GM21786 (cell line): ENCODE data around the gene ESAM.
A peak's percentile ranks its signal among the peaks of the same experiment; 100 is the strongest.

Experiments used
- ATAC-seq: cut with Tn5 transposase; IDR thresholded peaks from one replicate; pipeline ENCODE4 v1.9.1; 2021; ENCODE audit not compliant: unreplicated experiment

The ESAM gene

DNA sequence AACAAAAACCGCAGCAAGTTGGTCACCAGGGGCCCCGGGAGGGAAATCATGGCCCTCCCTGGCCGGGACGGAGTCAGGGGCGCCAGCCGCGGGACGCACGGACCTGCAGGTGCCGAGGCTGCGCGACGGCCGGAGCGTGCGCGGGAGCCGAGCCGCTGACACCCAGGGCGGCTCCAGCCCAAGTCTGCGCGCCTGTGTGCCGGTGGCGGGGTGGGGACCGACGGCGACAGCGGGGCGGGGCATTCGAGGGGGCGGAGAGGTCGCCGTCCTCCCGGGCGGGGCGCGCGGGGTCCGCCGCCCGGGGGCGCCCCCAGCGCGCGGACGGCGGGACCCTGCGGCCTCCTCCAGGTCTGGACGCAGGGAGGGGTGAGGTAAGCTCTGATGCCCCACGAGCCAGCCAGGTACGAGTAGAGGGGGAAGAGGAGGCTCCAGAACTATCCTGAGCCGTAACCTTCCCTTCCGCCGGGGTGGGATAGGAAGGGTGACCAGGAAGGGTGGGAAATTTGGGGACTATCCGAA, at the start of gene ESAM:
ESAM (minus strand) TSS at position 186 of the 519 bp plus-strand sequence; CDS start at position 50, 136 bp downstream.
- peak; percentile 50 for ATAC-seq

GRCh38 chr11:124811399-124812125, 49.5 kb upstream of the ESAM start:
- ATAC-seq = no peak

DNA sequence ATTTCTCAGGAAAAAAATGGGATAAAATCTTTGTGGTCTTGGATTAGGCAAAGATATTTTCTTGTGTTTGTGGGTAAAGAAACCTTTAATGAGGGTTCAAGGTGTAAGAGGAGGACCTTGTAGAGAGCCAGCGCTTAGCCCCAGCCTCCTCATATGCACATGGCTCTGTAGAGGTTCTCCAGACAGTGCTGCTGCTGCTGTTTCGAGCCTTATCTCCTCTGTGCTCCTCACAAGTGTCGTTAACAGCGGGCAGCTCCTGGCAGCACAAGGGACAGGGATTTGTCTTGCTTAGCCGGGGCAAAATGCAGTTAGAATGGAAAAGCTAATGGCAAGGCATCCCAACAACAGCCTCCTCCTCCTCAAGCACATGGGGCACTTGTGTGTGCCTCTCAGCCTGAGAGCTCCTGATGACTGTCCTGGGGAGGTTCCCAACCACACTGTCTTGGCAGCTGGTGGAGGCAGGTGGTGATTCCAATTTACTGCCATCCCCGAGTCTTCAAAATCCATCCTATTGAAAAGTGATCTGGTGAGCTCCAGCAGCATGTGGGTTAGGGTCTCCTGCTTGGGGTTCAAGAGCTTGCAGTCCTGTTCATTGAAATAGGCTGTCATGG, 45.7 kb upstream of the ESAM start:
- ATAC-seq = no peak

- no peak for ATAC-seq
Observed at GRCh38 chr11:124807201-124807600, 45.1 kb upstream of the ESAM start.

DNA sequence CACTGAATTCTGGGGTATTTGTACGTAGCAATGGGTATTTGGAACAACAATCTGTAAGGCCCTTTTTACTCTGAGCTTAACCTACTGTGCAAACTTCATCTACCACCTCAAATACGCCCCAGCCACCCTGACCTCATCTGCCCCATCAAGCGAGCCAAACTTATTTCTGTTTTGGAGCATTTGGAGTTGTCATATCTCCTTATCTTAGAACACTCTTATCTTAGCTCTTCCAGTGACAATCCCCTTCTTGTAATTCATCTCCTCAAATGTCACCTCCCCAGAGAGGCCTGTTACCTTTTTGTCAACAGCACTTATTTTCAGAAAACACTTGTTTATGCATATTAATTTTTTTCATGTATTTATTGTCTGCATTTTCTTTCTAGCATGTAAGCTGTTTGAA, 42.8 kb upstream of the ESAM start:
- no peak for ATAC-seq

DNA sequence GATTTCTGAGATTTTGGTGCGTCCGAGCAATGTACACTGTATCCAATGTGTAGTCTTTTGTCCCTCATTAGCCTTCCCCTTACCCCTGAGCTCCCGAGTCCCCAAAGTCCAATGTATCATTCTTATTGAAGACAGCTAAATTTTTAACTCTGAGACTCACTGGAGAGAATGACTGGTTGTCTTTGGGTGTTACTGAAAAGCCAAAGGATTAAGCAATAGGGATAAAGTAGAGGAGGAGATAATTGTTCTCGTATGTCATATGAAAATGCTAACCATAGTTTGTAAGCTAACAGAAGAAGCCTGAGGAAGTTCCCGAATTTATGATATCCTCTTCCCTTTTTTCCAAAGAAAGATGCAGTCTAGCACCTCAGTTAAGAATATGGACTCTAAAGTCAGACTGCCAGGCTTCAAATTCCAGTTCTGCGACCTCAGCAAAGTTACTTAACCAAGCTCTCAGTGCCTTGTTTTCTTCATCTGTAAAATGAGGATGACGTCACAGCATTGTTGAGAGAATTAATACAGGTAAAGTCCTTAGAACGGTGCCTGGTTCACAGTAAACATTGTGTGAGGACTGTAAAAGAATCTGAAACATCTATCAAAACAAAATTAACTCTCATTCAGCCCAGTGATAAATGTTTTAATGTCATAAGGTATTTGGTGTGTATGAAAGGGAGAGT, 39.7 kb upstream of the ESAM start:
- ATAC-seq = no peak

DNA sequence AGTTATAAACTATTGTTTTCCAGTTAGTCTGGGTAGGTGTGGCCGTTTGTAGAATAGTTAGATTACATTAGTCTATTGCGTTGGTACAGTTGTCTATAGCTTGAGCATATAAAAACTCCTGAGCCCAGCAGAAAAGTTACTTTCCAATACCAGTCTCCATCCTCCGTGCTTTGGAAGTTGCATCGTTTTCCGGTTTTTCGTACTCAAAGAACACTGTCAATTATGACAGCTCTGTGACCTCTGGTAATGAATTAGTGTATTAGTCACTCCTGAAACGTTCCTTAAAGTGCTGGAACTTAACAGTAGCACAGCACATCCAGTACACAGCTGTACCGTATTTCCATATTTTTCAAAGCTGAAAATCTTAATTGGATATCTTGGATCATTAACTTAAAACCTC, 38.9 kb upstream of the ESAM start:
- ATAC-seq = no peak

GRCh38 chr11:124800226-124800929, 38.3 kb upstream of the ESAM start, which contains the start of gene MSANTD2:
TSS of gene MSANTD2 (minus strand) at chr11:124800406. CDS start at chr11:124800380, 26 bp downstream.
- ATAC-seq = peak; percentile 89

DNA sequence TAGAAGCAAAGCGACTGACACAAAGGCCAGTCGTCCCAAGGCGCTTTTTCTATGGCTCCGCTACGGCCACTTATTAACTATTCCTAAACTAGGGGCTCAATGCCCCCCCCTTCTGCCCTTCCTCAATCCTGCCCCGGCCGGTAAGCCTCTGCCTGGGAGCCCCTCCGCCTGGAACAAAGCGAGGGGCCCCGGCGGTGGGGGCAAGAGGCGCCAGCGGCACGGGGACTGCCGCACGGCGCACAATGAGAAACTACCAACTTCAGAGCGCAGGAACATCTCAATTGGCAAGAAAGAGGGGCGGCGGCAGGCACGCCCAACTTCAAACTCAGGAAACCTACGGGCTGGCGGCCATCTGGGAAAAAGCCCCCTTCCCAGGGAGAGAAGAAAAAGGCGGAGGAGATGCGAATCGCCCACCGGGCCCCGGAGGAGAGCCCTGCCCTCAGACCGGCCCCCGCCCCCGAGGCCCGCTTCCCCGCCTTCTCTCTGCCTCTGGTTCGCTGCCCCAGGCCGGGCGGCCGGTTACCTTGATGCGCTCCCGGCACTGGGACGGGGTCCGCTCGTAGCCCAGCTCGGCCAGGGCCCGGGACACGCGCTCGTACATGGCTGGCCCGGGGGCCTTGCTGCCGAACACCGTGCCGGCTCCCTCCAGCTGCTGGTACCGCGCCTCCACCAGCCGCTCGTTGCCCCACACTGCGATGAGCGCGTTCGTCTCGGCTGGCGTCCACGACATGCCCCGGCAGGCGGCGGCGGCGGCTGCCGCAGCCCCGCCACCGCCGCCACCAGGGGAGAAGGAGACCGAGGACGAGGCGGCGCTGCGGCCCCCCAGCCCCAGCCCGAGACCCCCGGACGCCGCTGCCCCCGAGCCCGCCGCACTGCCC, 37.5 kb upstream of the ESAM start:
- ATAC-seq = peak; percentile 35

GRCh38 chr11:124798991-124799347, 36.9 kb upstream of the ESAM start:
- ATAC-seq = no peak

GRCh38 chr11:124796312-124796711, 34.2 kb upstream of the ESAM start:
- ATAC-seq = no peak

- peak; percentile 45 for ATAC-seq
Observed at GRCh38 chr11:124793466-124794278, 31.6 kb upstream of the ESAM start.

DNA sequence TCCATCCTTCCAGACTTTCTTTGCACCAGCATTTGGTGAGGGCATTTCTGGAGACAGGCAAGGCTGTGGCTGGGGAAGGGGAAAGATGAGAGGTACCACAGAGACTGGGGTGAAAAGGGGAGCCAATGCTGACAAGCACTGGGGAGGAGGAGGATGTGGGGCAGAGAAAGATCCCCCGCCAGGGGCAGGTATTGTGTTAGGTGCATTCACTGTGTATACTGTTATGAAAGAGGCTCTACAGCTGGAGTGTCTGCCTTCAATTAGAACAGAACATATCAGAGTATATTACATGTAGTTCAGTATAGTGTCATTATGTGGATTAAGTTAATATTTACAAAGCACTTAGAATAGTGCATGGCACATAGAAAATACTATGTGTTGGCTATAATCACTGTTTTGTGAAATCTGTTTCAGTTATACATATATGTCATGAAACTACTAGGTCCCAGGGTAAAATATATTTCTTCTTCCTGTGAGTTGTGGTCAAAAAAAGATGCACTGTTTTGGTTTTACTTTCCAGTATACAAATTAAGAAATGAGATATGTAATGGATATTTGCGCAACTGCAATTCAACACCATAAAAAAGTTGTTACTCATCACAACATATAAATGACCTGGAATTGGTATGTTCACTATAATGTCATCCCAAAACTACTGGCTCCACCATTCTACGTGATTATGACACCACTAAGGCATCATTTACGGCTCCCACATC, 29.7 kb upstream of the ESAM start:
- peak; percentile 77 for ATAC-seq

DNA sequence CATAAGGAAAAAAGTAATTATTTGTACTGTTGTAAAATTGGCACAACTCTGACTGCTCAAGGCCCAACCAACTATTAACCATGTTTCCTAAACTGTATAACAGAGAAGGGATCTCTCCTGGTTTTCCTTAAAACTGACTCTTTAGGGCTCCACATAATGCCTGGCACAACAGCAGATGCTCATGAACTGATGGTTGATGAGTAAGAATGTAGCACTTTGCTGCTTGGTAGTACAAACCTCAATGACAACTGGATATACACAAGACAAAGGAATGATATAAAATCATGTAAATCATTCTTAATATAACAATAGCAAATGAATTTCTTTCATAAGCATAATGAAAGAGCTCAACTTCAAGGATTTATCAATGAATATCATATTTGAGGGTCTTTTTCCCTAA, 26.4 kb upstream of the ESAM start:
- no peak for ATAC-seq

- ATAC-seq = no peak
Observed at GRCh38 chr11:124784051-124784450, 22.0 kb upstream of the ESAM start.

GRCh38 chr11:124783002-124783401, 20.9 kb upstream of the ESAM start:
- no peak for ATAC-seq

- ATAC-seq = no peak
Observed at GRCh38 chr11:124779568-124779967, 17.5 kb upstream of the ESAM start.

DNA sequence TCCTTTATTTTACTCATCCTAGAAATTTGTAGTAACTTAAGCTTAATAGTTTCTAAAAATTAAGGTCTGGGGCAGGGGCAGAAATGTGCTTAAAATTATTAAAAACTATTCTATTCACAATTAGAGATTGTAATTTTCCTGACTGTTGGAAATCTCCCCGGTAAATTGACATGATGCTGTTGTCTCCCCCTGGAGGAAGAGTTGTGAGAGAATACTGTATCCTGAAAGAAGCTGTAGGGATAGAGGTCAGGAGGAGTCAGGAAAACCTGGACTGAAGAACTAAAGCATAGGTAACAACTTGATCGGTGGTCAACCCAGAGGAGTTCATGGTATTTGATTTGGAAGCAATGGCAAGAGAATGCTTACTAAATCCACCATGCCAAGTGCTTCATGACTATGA, 16.2 kb upstream of the ESAM start:
- ATAC-seq = no peak
